ENCODE data around the gene WDR45B. TPM values are rescaled to one million over a fixed set of nuclear protein-coding genes. Genes with fewer than 3 reads are reported as not detected.

The WDR45B gene
- total and polyA plus RNA-seq, 2 donors (not counting 1 experiment from before 2014, with no cell fraction given), result 54.3 to 72.7 TPM

DNA sequence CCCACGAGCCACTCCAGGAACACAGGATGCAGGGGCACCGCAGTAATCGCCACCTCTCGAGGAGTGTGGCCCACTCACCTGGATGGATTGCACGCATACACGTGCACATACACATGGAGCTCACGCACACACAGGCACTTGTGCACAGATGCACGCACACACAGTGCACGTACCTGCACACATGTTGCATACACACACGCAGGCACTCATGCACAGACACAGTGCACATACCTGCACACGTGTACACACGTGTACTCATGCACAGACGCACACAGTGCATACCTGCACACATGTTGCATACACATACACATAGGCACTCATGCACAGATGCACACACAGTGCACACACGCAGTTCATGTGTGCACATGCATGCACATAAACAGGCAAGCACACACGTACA is 11.6 kb upstream of the WDR45B start:
- Mint-ChIP-seq H3K4me1 (peaks cover 5% of the 10 kb centered on the region), H3K4me3 (no peak overlapping the region), H3K27me3 (no peaks in the 10 kb centered on the region), H3K9me3 (ENCODE audit: insufficient read depth) (no peaks in the 10 kb centered on the region), H3K27ac (no peak overlapping the region)
- Histone ChIP-seq H3K27me3 (replicated peaks in 1 of 4; ENCODE audit: control extremely low read depth in 1 of 4, control insufficient read depth in 3 of 4, insufficient read depth in 4 of 4, low read length in 3 of 4) (no peaks in the 10 kb centered on the region), H3K27ac (ENCODE audit: low read length in 2 of 2) (no peak overlapping the region), H3K4me1 (ENCODE audit: control insufficient read depth in 2 of 2, insufficient read depth in 2 of 2, low read length in 2 of 2) (no peaks in the 10 kb centered on the region), H3K4me3 (ENCODE audit: control extremely low read depth in 1 of 5, extremely low read depth in 1 of 5, insufficient read depth in 1 of 5, low read depth in 2 of 5, low read length in 4 of 5) (no peak overlapping the region), H2AFZ (ENCODE audit: insufficient read depth, low read depth, low read length, poor library complexity, severe bottlenecking) (no peak overlapping the region), H3K79me2 (ENCODE audit: control insufficient read depth, insufficient read depth, low read length) (no peaks in the 10 kb centered on the region), H3K4me2 (replicated peaks; ENCODE audit: low read depth, low read length, poor library complexity, severe bottlenecking) (no peak overlapping the region), H3K36me3 (replicated peaks in 1 of 2; ENCODE audit: control extremely low read depth in 1 of 2, control insufficient read depth in 1 of 2, extremely low read depth in 1 of 2, insufficient read depth in 2 of 2, low read length in 1 of 2) (peaks cover 0 to 2% of the 10 kb centered on the region in 2 experiments), H3K9ac (ENCODE audit: low read length) (no peak overlapping the region), H3K9me3 (ENCODE audit: control extremely low read depth in 1 of 3, control insufficient read depth in 2 of 3, insufficient read depth in 1 of 3, low read length in 2 of 3) (peaks cover 0 to 5% (median 0%) of the 10 kb centered on the region in 3 donors), H4K20me1 (ENCODE audit: control insufficient read depth, insufficient read depth, low read length, poor library complexity, severe bottlenecking) (no peaks in the 10 kb centered on the region)
- intact Hi-C loops (cut with micrococcal nuclease), result no loop called here
- TF ChIP-seq, protein P1, sequence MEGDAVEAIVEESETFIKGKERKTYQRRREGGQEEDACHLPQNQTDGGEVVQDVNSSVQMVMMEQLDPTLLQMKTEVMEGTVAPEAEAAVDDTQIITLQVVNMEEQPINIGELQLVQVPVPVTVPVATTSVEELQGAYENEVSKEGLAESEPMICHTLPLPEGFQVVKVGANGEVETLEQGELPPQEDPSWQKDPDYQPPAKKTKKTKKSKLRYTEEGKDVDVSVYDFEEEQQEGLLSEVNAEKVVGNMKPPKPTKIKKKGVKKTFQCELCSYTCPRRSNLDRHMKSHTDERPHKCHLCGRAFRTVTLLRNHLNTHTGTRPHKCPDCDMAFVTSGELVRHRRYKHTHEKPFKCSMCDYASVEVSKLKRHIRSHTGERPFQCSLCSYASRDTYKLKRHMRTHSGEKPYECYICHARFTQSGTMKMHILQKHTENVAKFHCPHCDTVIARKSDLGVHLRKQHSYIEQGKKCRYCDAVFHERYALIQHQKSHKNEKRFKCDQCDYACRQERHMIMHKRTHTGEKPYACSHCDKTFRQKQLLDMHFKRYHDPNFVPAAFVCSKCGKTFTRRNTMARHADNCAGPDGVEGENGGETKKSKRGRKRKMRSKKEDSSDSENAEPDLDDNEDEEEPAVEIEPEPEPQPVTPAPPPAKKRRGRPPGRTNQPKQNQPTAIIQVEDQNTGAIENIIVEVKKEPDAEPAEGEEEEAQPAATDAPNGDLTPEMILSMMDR (IDR thresholded peaks at IDR 0.05), result no peak
- TF ChIP-seq EZH2 (IDR thresholded peaks at IDR 0.05; ENCODE audit: borderline replicate concordance, insufficient read depth, low read depth, low read length, poor library complexity, severe bottlenecking), result no peak
- ChIA-PET CTCF (no interaction called here), POLR2A (no interaction called here)
- DNase-seq (no peak), ATAC-seq (ENCODE audit: low read depth) (no peak)
- 93% methylated on average over 15 of the region's 15 CpGs for WGBS (ENCODE audit: insufficient coverage)

DNA sequence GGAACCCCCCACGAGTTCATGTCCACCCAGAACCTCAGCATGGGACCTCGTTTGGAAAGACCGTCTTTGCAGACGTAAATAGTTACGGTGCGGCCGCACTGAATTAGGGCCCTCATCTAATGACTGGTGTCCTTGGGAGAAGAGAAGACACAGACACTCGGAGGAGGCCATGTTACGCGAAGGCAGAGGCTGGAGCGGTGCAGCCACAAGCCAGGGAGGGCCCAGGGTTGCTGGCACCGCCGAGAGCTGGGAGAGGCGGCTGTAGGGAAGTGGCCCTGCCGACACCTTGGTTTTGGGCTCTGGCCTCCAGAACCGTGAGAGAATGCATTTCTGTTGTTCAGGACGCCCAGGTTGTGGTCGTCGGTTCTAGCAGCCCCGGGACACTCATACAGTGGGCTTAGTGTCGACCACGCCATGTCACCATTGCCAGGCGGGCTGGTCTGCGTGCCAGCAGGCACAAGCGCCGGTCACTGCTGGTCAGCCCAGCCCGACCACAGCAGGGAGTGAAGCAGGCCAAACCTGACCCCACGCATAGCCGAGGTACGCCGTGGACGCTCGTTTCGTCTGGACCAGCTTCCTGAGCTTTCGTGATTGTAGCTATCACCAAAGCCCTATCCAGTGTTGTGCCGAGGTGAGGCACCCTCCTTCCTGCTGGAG is 10.7 kb upstream of the WDR45B start:
- H3K27ac ChIP-seq (ENCODE audit: low read length in 2 of 2), result no peak overlapping the region
- H3K9me3 Mint-ChIP-seq (ENCODE audit: insufficient read depth), result no peaks in the 10 kb centered on the region
- H3K27me3 Mint-ChIP-seq, result no peaks in the 10 kb centered on the region
- no peak overlapping the region for H3K4me3 Mint-ChIP-seq
- DNase-seq (no peak), ATAC-seq (ENCODE audit: low read depth) (no peak)
- ChIA-PET CTCF (no interaction called here), POLR2A (no interaction called here)
- H3K4me1 ChIP-seq (ENCODE audit: control insufficient read depth in 2 of 2, insufficient read depth in 2 of 2, low read length in 2 of 2), result no peaks in the 10 kb centered on the region
- H3K36me3 ChIP-seq (replicated peaks in 1 of 2; ENCODE audit: control extremely low read depth in 1 of 2, control insufficient read depth in 1 of 2, extremely low read depth in 1 of 2, insufficient read depth in 2 of 2, low read length in 1 of 2), result peaks cover 0 to 2% of the 10 kb centered on the region in 2 experiments
- no peaks in the 10 kb centered on the region for H3K79me2 ChIP-seq (ENCODE audit: control insufficient read depth, insufficient read depth, low read length)
- intact Hi-C loops (cut with micrococcal nuclease), result no loop called here
- WGBS (ENCODE audit: insufficient coverage), result 95% methylated on average over 36 of the region's 36 CpGs
- no peak overlapping the region for H3K4me2 ChIP-seq (replicated peaks; ENCODE audit: low read depth, low read length, poor library complexity, severe bottlenecking)
- TF ChIP-seq, protein P1 (IDR thresholded peaks at IDR 0.05), result no peak
- TF ChIP-seq EZH2 (IDR thresholded peaks at IDR 0.05; ENCODE audit: borderline replicate concordance, insufficient read depth, low read depth, low read length, poor library complexity, severe bottlenecking), result no peak
- H3K27ac Mint-ChIP-seq, result no peak overlapping the region
- H4K20me1 ChIP-seq (ENCODE audit: control insufficient read depth, insufficient read depth, low read length, poor library complexity, severe bottlenecking), result no peaks in the 10 kb centered on the region
- peaks cover 8% of the 10 kb centered on the region for H3K4me1 Mint-ChIP-seq
- H3K4me3 ChIP-seq (ENCODE audit: control extremely low read depth in 1 of 5, extremely low read depth in 1 of 5, insufficient read depth in 1 of 5, low read depth in 2 of 5, low read length in 4 of 5), result no peak overlapping the region
- H3K9me3 ChIP-seq (ENCODE audit: control extremely low read depth in 1 of 3, control insufficient read depth in 2 of 3, insufficient read depth in 1 of 3, low read length in 2 of 3), result peaks cover 0 to 5% (median 0%) of the 10 kb centered on the region in 3 donors
- no peak overlapping the region for H2AFZ ChIP-seq (ENCODE audit: insufficient read depth, low read depth, low read length, poor library complexity, severe bottlenecking)
- H3K9ac ChIP-seq (ENCODE audit: low read length), result no peak overlapping the region
- no peaks in the 10 kb centered on the region for H3K27me3 ChIP-seq (replicated peaks in 1 of 4; ENCODE audit: control extremely low read depth in 1 of 4, control insufficient read depth in 3 of 4, insufficient read depth in 4 of 4, low read length in 3 of 4)
